ENCODE data around the gene KIF26B. TPM values are rescaled to one million over a fixed set of nuclear protein-coding genes. Genes with fewer than 3 reads are reported as not detected.

KIF26B gene
- polyA plus RNA-seq, 1 of the 3 experiments (the other 2 are of a cell fraction): 2.6 TPM

GRCh38 chr1:245609354-245610150 lies 454.8 kb downstream of the KIF26B start:
- 87% methylated on average over 16 of the region's 25 CpGs for WGBS (ENCODE audit: low lambda C conversion rate)
- peak overlapping the region in 1 of 2 experiments; percentile 100; a peak in 1 of 4 replicates for H3K27ac ChIP-seq (ENCODE audit: low read depth in 2 of 2, low read length in 1 of 2)
- no peaks in the 10 kb centered on the region for H3K9me3 ChIP-seq
- no peak for DNase-seq
- no peaks in the 10 kb centered on the region for H4K20me1 ChIP-seq (ENCODE audit: insufficient read depth)
- ChIA-PET POLR2A (no interaction called here), CTCF (interaction anchor here (1.1 kb wide), 1 partner anchor 96 kb away, joined by 4 read pairs; no protein-coding TSS in a partner anchor)
- H3K4me1 ChIP-seq (ENCODE audit: control insufficient read depth in 1 of 2, insufficient read depth in 2 of 2, low read depth in 1 of 2, low read length in 1 of 2): peaks cover 12 to 51% of the 10 kb centered on the region in 2 experiments; a peak in 3 of 4 replicates
- H3K36me3 ChIP-seq (replicated peaks in 1 of 2; ENCODE audit: control insufficient read depth in 1 of 2, insufficient read depth in 2 of 2, low read length in 1 of 2): peaks cover 3 to 60% of the 10 kb centered on the region in 2 experiments
- H3K79me2 ChIP-seq (ENCODE audit: insufficient read depth): no peaks in the 10 kb centered on the region
- no peaks in the 10 kb centered on the region for H3K27me3 ChIP-seq (ENCODE audit: insufficient read depth)
- H3K4me3 ChIP-seq (ENCODE audit: low read depth in 2 of 2, low read length in 1 of 2): no peak overlapping the region
- H3K9ac ChIP-seq: no peak overlapping the region
- TF ChIP-seq RXRA (IDR thresholded peaks at IDR 0.05; ENCODE audit: borderline replicate concordance, low read depth) (no peak), FOXM1 (IDR thresholded peaks at IDR 0.05; ENCODE audit: low read depth) (no peak), ELF1 (IDR thresholded peaks at IDR 0.05) (no peak), RFX5 (IDR thresholded peaks at IDR 0.05; ENCODE audit: low read length) (no peak)
- no peaks in the 10 kb centered on the region for H3K9me2 ChIP-seq
- H2AFZ ChIP-seq (ENCODE audit: low read depth): no peak overlapping the region
- H3F3A ChIP-seq (replicated peaks; ENCODE audit: insufficient read depth): peaks cover 3% of the 10 kb centered on the region
- H3K4me2 ChIP-seq: no peak overlapping the region

GRCh38 chr1:245611251-245611650 lies 456.5 kb downstream of the KIF26B start:
- Histone ChIP-seq H3K4me3 (ENCODE audit: low read depth in 2 of 2, low read length in 1 of 2) (no peak overlapping the region), H3K9ac (no peak overlapping the region), H4K20me1 (ENCODE audit: insufficient read depth) (no peaks in the 10 kb centered on the region), H3K9me2 (no peaks in the 10 kb centered on the region), H3K4me1 (ENCODE audit: control insufficient read depth in 1 of 2, insufficient read depth in 2 of 2, low read depth in 1 of 2, low read length in 1 of 2) (peaks cover 0 to 35% of the 10 kb centered on the region in 2 experiments; a peak in 2 of 4 replicates), H3K36me3 (replicated peaks in 1 of 2; ENCODE audit: control insufficient read depth in 1 of 2, insufficient read depth in 2 of 2, low read length in 1 of 2) (peaks cover 3 to 58% of the 10 kb centered on the region in 2 experiments), H3F3A (replicated peaks; ENCODE audit: insufficient read depth) (no peaks in the 10 kb centered on the region), H2AFZ (ENCODE audit: low read depth) (no peak overlapping the region), H3K9me3 (no peaks in the 10 kb centered on the region), H3K27me3 (ENCODE audit: insufficient read depth) (no peaks in the 10 kb centered on the region), H3K27ac (ENCODE audit: low read depth in 2 of 2, low read length in 1 of 2) (peak overlapping the region in 1 of 2 experiments; percentile 35; a peak in 1 of 4 replicates), H3K79me2 (ENCODE audit: insufficient read depth) (no peaks in the 10 kb centered on the region), H3K4me2 (no peak overlapping the region)
- CTCF ChIA-PET: interaction anchor here (0.9 to 1.2 kb wide), 3 partner anchors 125 to 458 kb away, joined by 3 to 5 read pairs (median 4); no protein-coding TSS in a partner anchor
- TF ChIP-seq FOXM1 (IDR thresholded peaks at IDR 0.05; ENCODE audit: low read depth) (no peak), TEAD4 (IDR thresholded peaks at IDR 0.05; ENCODE audit: borderline replicate concordance, insufficient read depth) (no peak), ZBTB33 (IDR thresholded peaks at IDR 0.05; ENCODE audit: borderline replicate concordance, low read depth) (no peak), CTCF (IDR thresholded peaks at IDR 0.05) (no peak), YY1 (IDR thresholded peaks at IDR 0.05; ENCODE audit: low read depth) (no peak), EP300 (IDR thresholded peaks at IDR 0.05; ENCODE audit: borderline replicate concordance in 1 of 2, low read depth in 1 of 2, low read length in 1 of 2) (no peak), TAF1 (IDR thresholded peaks at IDR 0.05; ENCODE audit: borderline replicate concordance, low read depth, low read length) (no peak), TCF12 (IDR thresholded peaks at IDR 0.05) (no peak), RXRA (IDR thresholded peaks at IDR 0.05; ENCODE audit: borderline replicate concordance, low read depth) (no peak), MEF2A (IDR thresholded peaks at IDR 0.05; ENCODE audit: borderline replicate concordance, low read depth) (no peak), EZH2phosphoT487 (IDR thresholded peaks at IDR 0.05; ENCODE audit: borderline replicate concordance, low read depth) (no peak), POLR2AphosphoS5 (IDR thresholded peaks at IDR 0.05; ENCODE audit: low read depth, low read length) (no peak), REST (IDR thresholded peaks at IDR 0.05; ENCODE audit: low read depth, low read length) (no peak), RAD21 (IDR thresholded peaks at IDR 0.05; ENCODE audit: low read length) (no peak), FOSL2 (IDR thresholded peaks at IDR 0.05; ENCODE audit: borderline replicate concordance, low read depth) (no peak), MXI1 (IDR thresholded peaks at IDR 0.05; ENCODE audit: low read depth, low read length) (no peak), GABPA (IDR thresholded peaks at IDR 0.05; ENCODE audit: low read depth) (no peak), ELF1 (IDR thresholded peaks at IDR 0.05) (no peak), NFIC (IDR thresholded peaks at IDR 0.05; ENCODE audit: borderline replicate concordance) (no peak)
- DNase-seq: no peak
- POLR2A ChIA-PET: no interaction called here
- WGBS (ENCODE audit: low lambda C conversion rate): 88% methylated on average over 2 of the region's 2 CpGs

Measured in SK-N-SH (cell line).